GF-D8 (cell line): ENCODE measurements around the gene FAM25G.

ENCODE experiments used
- DNase-seq: peaks from one replicate; lab custom pipeline; 2025; lab: John Stamatoyannopoulos, UW

The FAM25G gene

DNA sequence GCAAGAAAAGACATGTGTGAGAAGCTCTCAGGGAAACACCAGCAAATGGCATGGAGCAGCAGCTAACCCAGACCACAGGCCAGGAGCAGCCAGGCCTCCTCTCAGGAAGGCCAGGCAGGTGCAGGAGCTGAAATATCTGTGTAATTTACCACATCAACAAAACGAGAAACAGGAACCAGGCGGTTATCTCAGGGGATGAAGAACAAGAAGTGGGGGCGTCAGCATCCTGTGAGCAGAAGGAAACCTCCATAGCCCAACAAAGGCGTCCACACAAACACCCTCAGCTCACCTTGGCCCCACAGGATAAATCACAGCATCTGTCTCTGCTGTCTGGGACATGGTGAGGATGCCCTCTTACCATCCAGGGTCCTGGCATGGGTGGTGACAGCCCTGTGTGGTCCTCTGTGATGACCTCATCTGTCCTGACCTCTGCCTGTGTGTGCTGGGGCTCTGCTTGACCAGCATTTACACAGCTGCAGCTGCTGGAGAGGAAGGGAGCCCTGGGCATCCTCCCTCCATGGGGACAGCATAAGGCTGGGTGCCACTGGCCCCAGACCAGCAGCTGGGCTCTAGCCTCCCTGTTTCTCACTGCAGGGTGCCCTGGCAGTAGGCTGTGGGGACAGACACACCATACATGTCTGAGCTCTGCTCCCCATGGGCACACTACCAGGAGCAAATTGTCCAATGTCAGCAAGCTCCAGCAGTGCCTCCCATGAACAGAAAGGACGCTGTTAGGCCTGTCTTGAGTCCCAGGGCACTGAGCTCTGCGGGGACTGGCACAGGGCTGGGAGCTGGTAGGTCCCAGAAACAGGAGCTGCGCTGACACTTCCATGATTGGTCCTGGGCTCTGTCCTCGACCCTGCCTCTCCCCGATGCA is 42.2 kb downstream of the FAM25G start:
- no peak for DNase-seq

DNA sequence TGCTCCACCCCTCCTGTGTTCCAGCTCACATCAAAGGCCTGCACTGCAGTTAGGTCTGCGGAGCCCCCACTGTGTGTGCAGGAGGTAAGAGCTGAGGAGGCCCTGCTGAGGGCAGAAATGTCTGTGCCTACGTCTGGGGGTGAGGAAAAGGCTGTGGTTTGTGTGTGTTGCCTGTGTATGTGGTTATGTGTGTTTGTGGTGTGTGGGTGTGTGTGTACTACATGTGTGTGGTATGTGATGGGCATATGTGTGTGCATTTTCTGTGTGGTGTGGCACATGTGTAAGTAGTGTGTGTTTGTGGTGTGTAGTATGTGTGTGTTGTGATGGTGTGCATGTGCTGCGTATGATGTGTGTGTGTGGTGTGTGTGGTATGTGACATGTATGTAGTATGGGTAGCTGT is 43.8 kb downstream of the FAM25G start:
- DNase-seq: no peak

DNA sequence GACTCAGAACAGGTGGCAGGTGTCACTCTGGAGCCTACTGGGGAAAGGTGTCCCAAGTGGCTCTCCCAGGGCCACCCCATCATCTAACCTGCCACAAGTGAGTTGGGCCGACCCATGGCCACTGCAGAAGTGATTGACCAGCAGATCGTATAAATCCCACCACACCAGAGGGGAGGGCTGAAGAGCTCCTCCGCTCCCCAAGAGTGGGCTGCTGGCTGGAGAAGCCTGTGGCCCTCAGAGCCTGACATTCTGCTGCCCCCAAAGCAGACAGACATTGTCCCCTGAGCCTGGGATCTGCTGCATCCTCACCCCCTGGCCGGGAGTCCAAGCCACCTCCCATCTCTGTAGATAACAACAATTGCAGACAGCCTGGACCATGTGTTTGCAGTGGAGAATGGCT is 44.3 kb downstream of the FAM25G start:
- no peak for DNase-seq

DNA sequence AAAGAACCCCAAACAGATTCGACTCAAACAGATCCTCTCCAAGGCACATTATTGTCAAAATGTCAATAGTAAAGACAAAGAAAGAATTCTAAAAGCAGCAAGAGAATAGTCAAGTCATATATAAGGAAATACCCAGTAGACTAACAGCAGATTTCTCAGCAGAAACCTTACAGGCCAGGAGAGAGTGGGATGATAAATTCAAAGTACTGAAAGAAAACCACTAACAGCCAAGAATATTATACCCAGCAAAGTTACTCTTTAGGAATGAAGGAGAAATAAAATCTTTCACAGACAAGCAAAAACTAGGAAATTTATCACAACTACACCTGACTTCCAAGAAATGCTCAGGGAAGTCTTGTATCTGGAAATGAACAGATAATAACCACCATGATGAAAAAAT is 45.8 kb downstream of the FAM25G start:
- no peak for DNase-seq

DNA sequence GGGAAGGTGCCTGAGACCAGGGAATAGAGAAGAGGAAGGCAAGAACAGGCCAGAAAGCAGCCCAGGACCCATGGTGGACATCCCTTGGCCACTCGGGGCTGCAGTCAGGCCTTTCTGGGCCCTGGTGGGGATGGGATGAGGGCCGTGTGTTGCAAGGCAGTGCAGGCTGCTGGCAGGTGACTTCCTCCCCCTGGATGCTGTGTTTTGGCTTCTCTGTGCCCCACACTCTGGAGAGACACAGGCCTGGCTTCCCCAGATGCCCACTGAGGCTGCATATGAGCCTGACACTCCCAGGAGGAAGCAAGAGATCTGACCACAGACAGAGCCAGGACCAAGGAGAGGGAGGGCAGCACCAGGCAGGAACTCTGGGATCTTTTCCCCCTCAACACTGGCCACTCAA is 47.5 kb downstream of the FAM25G start:
- no peak for DNase-seq

DNA sequence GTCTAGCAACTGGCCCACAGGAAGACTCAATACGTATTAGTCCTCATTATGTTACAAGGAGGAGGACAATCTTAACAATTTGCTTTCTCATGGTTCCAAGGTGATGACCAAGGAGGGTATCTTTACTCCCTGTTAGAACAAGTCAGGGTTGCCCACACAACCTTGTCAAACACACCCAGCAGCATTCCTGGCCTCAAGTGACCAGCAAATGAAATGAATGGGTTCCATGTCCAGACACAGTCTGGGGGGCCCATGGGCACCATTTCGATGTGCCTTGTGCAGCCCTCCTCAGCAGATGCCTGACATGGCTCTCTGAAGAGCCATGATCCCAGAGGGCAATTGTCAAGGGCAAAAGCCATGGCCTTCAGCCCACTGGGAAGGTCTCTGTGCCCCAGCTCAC is 48.4 kb downstream of the FAM25G start:
- no peak for DNase-seq

DNA sequence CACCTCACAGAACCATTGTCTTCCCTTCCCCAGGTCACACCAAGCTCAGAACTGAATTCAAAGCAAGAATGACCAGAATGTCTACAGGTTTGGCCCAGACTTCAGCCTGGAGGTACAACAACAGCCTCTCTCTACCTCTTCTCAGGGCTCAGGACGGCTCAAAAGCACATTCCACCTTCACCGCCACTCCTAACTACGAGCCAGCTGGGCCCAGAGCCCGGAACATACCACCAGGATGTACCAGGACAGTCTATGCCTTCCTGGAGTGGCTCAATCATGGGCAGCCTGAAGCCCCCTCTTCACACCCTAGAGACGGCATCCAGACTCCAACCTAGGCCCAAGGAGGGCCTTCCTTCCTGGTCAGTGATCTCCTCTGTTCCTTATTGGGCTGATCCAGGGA is 49.1 kb downstream of the FAM25G start:
- no peak for DNase-seq

DNA sequence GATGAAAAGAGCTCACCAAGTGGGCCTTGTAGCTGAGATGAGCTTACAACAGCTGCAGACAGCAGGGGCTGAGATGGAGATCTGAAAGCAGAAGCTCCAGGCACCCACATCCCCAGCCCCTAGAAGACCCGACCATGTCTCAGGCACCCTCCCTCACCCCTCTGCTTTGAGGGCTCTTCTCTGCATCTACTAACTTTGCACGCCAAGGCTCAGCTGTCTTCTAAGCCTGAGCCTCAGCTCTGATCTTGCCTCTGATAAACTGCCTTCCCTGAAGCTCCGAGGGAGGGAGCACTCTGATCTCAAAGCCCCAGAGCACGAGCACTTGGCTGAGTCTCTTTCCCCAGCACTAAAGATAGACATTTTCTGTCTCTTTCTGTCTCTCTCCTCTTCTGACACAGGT is 49.6 kb downstream of the FAM25G start:
- DNase-seq: no peak

DNA sequence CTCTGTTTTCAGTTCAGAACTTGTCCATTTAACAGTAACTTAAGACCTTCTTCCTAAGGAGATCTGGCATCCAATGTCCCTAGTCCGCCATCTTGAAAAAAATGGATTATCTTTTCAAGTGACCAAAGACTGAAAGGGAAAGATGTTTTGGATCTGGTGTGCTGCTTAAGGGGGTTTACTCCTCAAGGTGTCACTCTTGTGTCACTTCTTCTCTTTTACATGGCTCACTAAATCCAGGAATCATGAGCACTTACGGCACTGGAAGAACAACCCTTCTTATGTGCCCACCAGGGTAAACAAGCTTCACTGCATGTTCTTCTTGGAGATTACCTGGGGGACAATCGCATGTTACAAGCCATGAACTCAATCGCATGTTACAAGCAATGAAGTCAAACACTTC is 51.3 kb downstream of the FAM25G start:
- DNase-seq: no peak

DNA sequence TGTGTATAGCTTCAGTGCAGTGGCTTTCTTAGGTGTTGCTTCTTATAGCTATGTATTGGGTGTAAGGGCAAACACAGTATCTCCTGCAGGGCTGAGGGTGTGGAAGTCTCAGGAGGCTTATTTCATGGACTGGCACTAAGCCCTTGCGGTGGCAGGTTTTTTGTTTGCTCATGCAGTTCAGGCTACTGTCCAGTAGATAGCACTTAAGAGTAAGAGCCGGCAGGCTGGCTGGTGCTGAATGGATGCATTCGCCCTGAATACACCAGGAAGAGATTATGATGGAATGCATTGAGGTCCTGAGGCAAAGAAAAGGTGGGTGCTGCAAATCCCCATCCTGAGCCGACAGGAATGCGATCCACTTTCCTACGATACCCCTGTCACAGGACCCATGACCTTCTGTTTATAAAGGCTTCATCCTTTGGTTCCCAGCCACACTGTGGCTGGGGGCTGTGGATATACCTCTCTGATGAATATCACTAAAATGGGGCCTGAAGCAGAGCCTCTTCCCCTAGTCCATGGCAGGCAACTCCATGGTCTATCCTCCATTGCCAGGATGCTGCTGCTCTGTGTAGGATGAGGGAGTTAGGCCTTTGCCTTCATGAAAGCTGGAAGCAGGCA is 52.5 kb downstream of the FAM25G start:
- no peak for DNase-seq
